WTC11 (cell line): ENCODE measurements around the gene CACYBP.

Source experiments
- CREB1 ChIP-seq: sonication (generic); formaldehyde crosslinking; IDR thresholded peaks from 2 replicates; pipeline ENCODE4 v1.8.0; 2023; ENCODE audit warnings: mild to moderate bottlenecking, missing genetic modification reagents
- CTCF ChIP-seq: fragments of 200-600 bp; IDR thresholded peaks from 2 replicates; pipeline ENCODE4 v1.8.0; 2022; ENCODE audit warnings: antibody characterized with exemption
- ETV6 ChIP-seq: sonication (generic); formaldehyde crosslinking; IDR thresholded peaks from 2 replicates; pipeline ENCODE4 v1.8.1; 2022; ENCODE audit warnings: mild to moderate bottlenecking, missing genetic modification reagents
- HMGXB4 ChIP-seq: sonication (generic); formaldehyde crosslinking; IDR thresholded peaks from 2 replicates; pipeline ENCODE4 v1.8.1; 2023; ENCODE audit warnings: mild to moderate bottlenecking, moderate library complexity, missing genetic modification reagents
- IRF2 ChIP-seq: sonication (generic); formaldehyde crosslinking; IDR thresholded peaks from 2 replicates; pipeline ENCODE4 v1.8.0; 2022; ENCODE audit warnings: low read depth, missing genetic modification reagents, borderline replicate concordance
- MXD4 ChIP-seq: fragments of 250-450 bp; sonication (Bioruptor Pico); IDR thresholded peaks from 2 replicates; pipeline ENCODE4 v1.8.0; 2021; ENCODE audit warnings: mild to moderate bottlenecking, moderate library complexity, borderline replicate concordance
- NFATC4 ChIP-seq: fragments of 250-450 bp; sonication (Bioruptor Pico); IDR thresholded peaks from 2 replicates; pipeline ENCODE4 v1.9.0; 2021; ENCODE audit warnings: mild to moderate bottlenecking
- NFYB ChIP-seq: sonication (generic); formaldehyde crosslinking; conservative IDR thresholded peaks from 2 replicates; pipeline ENCODE4 v1.8.0; 2022; ENCODE audit warnings: low read depth, missing genetic modification reagents
- ZNF232 ChIP-seq: sonication (generic); formaldehyde crosslinking; IDR thresholded peaks from 2 replicates; pipeline ENCODE4 v1.8.0; 2022; ENCODE audit warnings: mild to moderate bottlenecking, missing genetic modification reagents
- ZNF263 ChIP-seq: sonication (generic); formaldehyde crosslinking; IDR thresholded peaks from 2 replicates; pipeline ENCODE4 v1.8.1; 2022; ENCODE audit warnings: low read depth, mild to moderate bottlenecking, moderate library complexity, missing genetic modification reagents
- ZNF317 ChIP-seq: sonication (generic); formaldehyde crosslinking; IDR thresholded peaks from 2 replicates; pipeline ENCODE4 v1.8.1; 2023; ENCODE audit warnings: low read depth, mild to moderate bottlenecking, moderate library complexity, missing genetic modification reagents, borderline replicate concordance
- ZNF423 ChIP-seq: fragments of 250-450 bp; sonication (Bioruptor Pico); IDR thresholded peaks from 2 replicates; pipeline ENCODE4 v2.1.2; 2022; ENCODE audit warnings: mild to moderate bottlenecking, moderate library complexity
- TF ChIP-seq, protein P1 (sequence below): sonication (generic); formaldehyde crosslinking; IDR thresholded peaks from 2 replicates; pipeline ENCODE4 v1.8.0; 2022; ENCODE audit warnings: mild to moderate bottlenecking, missing genetic modification reagents
- TF ChIP-seq, protein P2 (sequence below): sonication (generic); formaldehyde crosslinking; IDR thresholded peaks from 2 replicates; pipeline ENCODE4 v1.8.1; 2023; ENCODE audit warnings: mild to moderate bottlenecking, missing genetic modification reagents, moderate library complexity

- TF ChIP-seq NFATC4 (no peak), CTCF (no peak), ZNF423 (no peak), NFYB (CRISPR knock-in tag) (no peak), IRF2 (CRISPR knock-in tag) (no peak), CREB1 (CRISPR knock-in tag) (no peak), ETV6 (CRISPR knock-in tag) (no peak), MXD4 (no peak), HMGXB4 (CRISPR knock-in tag) (no peak), ZNF263 (CRISPR knock-in tag) (no peak), ZNF232 (CRISPR knock-in tag) (no peak), ZNF317 (CRISPR knock-in tag) (no peak)
- TF ChIP-seq, protein P1, sequence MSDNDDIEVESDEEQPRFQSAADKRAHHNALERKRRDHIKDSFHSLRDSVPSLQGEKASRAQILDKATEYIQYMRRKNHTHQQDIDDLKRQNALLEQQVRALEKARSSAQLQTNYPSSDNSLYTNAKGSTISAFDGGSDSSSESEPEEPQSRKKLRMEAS (CRISPR knock-in tag), result no peak
- TF ChIP-seq, protein P2, sequence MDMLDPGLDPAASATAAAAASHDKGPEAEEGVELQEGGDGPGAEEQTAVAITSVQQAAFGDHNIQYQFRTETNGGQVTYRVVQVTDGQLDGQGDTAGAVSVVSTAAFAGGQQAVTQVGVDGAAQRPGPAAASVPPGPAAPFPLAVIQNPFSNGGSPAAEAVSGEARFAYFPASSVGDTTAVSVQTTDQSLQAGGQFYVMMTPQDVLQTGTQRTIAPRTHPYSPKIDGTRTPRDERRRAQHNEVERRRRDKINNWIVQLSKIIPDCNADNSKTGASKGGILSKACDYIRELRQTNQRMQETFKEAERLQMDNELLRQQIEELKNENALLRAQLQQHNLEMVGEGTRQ (CRISPR knock-in tag), result no peak
Measured at GRCh38 chr1:175042650-175043049, 42.9 kb downstream of the CACYBP start.
